GM12878 (cell line): ENCODE data around the gene DDX49. TPM values are rescaled to one million over a fixed set of nuclear protein-coding genes. Genes with fewer than 3 reads are reported as not detected.

Experiments used
- ATAC-seq: fragments of 200-7000 bp; cut with Tn5 transposase; 3 replicates; pipeline ENCODE4 v1.9.1; 2020; ENCODE audit warnings: mild to moderate bottlenecking, moderate library complexity
- BruUV-seq: library from RNA; stranded (reverse); fragments of 400-500 nt; replicated peaks from 2 replicates; lab custom pipeline; 2021; lab: Mats Ljungman, UMichigan
- CTCF ChIA-PET: fragments of 300-600 bp; sonication (Branson Sonifier 250); formaldehyde crosslinking; extraction: SDS; loops from one replicate; lab custom pipeline; 2021; ENCODE audit warnings: inconsistent platforms; lab: Yijun Ruan, JAX
- POLR2A ChIA-PET: fragments of 350-600 bp; formaldehyde crosslinking; extraction: SDS; loops from one replicate; lab custom pipeline; 2021; ENCODE audit warnings: inconsistent platforms; lab: Charles Lee
- RAD21 ChIA-PET: fragments of 300-600 bp; sonication (Branson Sonifier 250); formaldehyde crosslinking; loops from one replicate; lab custom pipeline; 2023; ENCODE audit warnings: antibody characterized with exemption; ENCODE audit not compliant: unreplicated experiment; lab: Charles Lee
- SMC1A ChIA-PET: fragments of 300-600 bp; sonication (Branson Sonifier 250); formaldehyde crosslinking; loops from one replicate; lab custom pipeline; 2023; ENCODE audit not compliant: unreplicated experiment, uncharacterized antibody; lab: Charles Lee
- DNase-seq: peaks from one replicate; pipeline ENCODE4 v3.0.0-alpha.2; 2011; ENCODE audit warnings: low read depth, low spot score
- FAIRE-seq: peaks from 3 replicates; lab custom pipeline; 2011; peaks lifted over from hg19 to GRCh38; lab: Jason Lieb, UNC
- H2AFZ ChIP-seq: 2 replicates; pipeline ENCODE4 v1.6.0; 2011; ENCODE audit warnings: low read depth, low read length, control low read depth; ENCODE audit not compliant: control insufficient read depth
- H3K27ac ChIP-seq: 2 replicates; pipeline ENCODE4 v1.5.1; 2011; ENCODE audit warnings: control low read depth; ENCODE audit not compliant: control insufficient read depth, insufficient read depth
- H3K27me3 ChIP-seq, 2 experiments: replicated peaks in 1 of 2; 2 replicates each; pipeline versions ENCODE4 v1.6.0 to v1.6.1; 2011; ENCODE audit warnings: low read length in 1 of 2; ENCODE audit not compliant: control insufficient read depth in 2 of 2, insufficient read depth in 2 of 2
- H3K36me3 ChIP-seq, 2 experiments: 2 replicates each; pipeline ENCODE4 v1.5.1; 2011; ENCODE audit warnings: low read length in 1 of 2; ENCODE audit not compliant: control insufficient read depth in 2 of 2, insufficient read depth in 2 of 2
- H3K4me1 ChIP-seq: 2 replicates; pipeline ENCODE4 v1.6.1; 2011; ENCODE audit warnings: mild to moderate bottlenecking, low read length, moderate library complexity, mixed read lengths; ENCODE audit not compliant: control insufficient read depth, insufficient read depth
- H3K4me2 ChIP-seq: 2 replicates; pipeline ENCODE4 v1.6.0; 2011; ENCODE audit warnings: control low read depth; ENCODE audit not compliant: control insufficient read depth, insufficient read depth
- H3K4me3 ChIP-seq: fragments of 200-600 bp; sonication (generic); 2 replicates; pipeline ENCODE4 v1.5.1; 2016
- H3K79me2 ChIP-seq: 2 replicates; pipeline ENCODE4 v1.6.0; 2011; ENCODE audit warnings: low read length; ENCODE audit not compliant: control insufficient read depth, insufficient read depth
- H3K9ac ChIP-seq: 2 replicates; pipeline ENCODE4 v1.8.0; 2011; ENCODE audit warnings: low read length, control low read depth, mixed read lengths; ENCODE audit not compliant: control insufficient read depth, insufficient read depth
- H3K9me3 ChIP-seq: replicated peaks from 3 replicates; pipeline ENCODE4 v1.5.1; 2011; ENCODE audit warnings: mild to moderate bottlenecking, low read length; ENCODE audit not compliant: control insufficient read depth, insufficient read depth
- H4K20me1 ChIP-seq: 2 replicates; pipeline ENCODE4 v1.6.0; 2011; ENCODE audit not compliant: control insufficient read depth, insufficient read depth
- JUND ChIP-seq: IDR thresholded peaks from 2 replicates; pipeline ENCODE4 v1.6.1; 2012; ENCODE audit warnings: low read depth, mild to moderate bottlenecking, low read length, improper control_type of control experiment, moderate library complexity
- MYC ChIP-seq: IDR thresholded peaks from 2 replicates; pipeline ENCODE4 v1.6.1; 2011; ENCODE audit warnings: mild to moderate bottlenecking, low read length, moderate library complexity, inconsistent platforms; ENCODE audit not compliant: insufficient read depth, insufficient replicate concordance, insufficient read length, severe bottlenecking
- POLR2A ChIP-seq: IDR thresholded peaks from 2 replicates; pipeline ENCODE4 v1.6.1; 2011; ENCODE audit warnings: low read depth, mild to moderate bottlenecking, low read length
- RAD51 ChIP-seq: fragments of 450-650 bp; IDR thresholded peaks from 2 replicates; pipeline ENCODE4 v1.6.1; 2016; ENCODE audit warnings: moderate library complexity, mild to moderate bottlenecking, inconsistent platforms
- WGBS: methylation state at CpG from one replicate; pipeline ENCODE4 v1.1.6; 2016; ENCODE audit warnings: low lambda C conversion rate; ENCODE audit not compliant: insufficient replicate concordance, insufficient coverage; ENCODE audit errors: missing lambda C conversion rate; 5-methylcytosine and 5-hydroxymethylcytosine counted together
- in situ Hi-C: fragments of 300-500 bp; cut with MboI; formaldehyde crosslinking; loops from 9 replicates; pipeline ENCODE4 v1.14.3; 2018; ENCODE audit warnings: mixed read lengths
- intact Hi-C: fragments of 100-400 bp; cut with micrococcal nuclease; formaldehyde crosslinking; loops from one replicate; pipeline ENCODE4 v1.14.2; 2022; ENCODE audit not compliant: unreplicated experiment
- polyA plus RNA-seq, 11 experiments: library from polyadenylated mRNA; depleted of rRNA in 4 of 11; unstranded in 6 of 11; stranded (reverse) in 5 of 11; fragments of >200 nt; fragmentation: Nextera tagmentation in 4 of 11; fragmentation: Illumina TruSeq in 1 of 11; extraction: Ambion mirVana in 4 of 11; extraction: Trizol in 1 of 11; gene quantifications; 1 replicate in 1 of 11; 2 replicates in 10 of 11; pipeline versions ENCODE4 v1.2.1 to v1.2.3, GENCODE V29; 2011 to 2016; ENCODE audit warnings: inconsistent platforms in 2 of 11, missing spikeins in 2 of 11, low read depth in 1 of 11
- total RNA-seq, 4 experiments: library from RNA; depleted of rRNA in 3 of 4; stranded (reverse); fragments of >200 nt in 3 of 4; fragmentation: Illumina TruSeq in 1 of 4; extraction: Trizol in 1 of 4; gene quantifications; 2 replicates each; pipeline versions ENCODE4 v1.2.1 to v1.2.3, GENCODE V29; 2013 to 2021

The DDX49 gene
- total and polyA plus RNA-seq, 10 of the 15 experiments (the other 5 are each of a cell fraction or from before 2014, with no cell fraction given) = 0.58 to 102 (median 48.1) TPM

GRCh38 chr19:18928018-18928805, 8.7 kb downstream of the DDX49 start:
- FAIRE-seq (no peak), DNase-seq (no peak), ATAC-seq (no peak)
- Histone ChIP-seq H3K9ac (no peak overlapping the region), H3K9me3 (no peaks in the 10 kb centered on the region), H3K27me3 (no peaks in the 10 kb centered on the region), H2AFZ (no peak overlapping the region), H3K4me1 (no peaks in the 10 kb centered on the region), H3K27ac (no peak overlapping the region), H3K79me2 (no peaks in the 10 kb centered on the region), H3K4me3 (no peak overlapping the region), H4K20me1 (no peaks in the 10 kb centered on the region), H3K36me3 (peaks cover 11 to 16% of the 10 kb centered on the region in 2 experiments; a peak in 3 of 4 replicates), H3K4me2 (no peak overlapping the region)
- 90% methylated on average over 24 of the region's 26 CpGs for WGBS
- ChIA-PET SMC1A (no interaction called here), POLR2A (interaction anchor here (0.6 kb wide), 1 partner anchor 192 kb away, joined by 4 read pairs; no protein-coding TSS in a partner anchor), RAD21 (no interaction called here), CTCF (no interaction called here)
- in situ Hi-C loops = no loop called here
- intact Hi-C loops = no loop called here
- BruUV-seq = TSS peak; percentile 56
- TF ChIP-seq MYC = no peak
- TF ChIP-seq POLR2A = peak; percentile 6; the same call in 1 of the 2 replicates

DNA sequence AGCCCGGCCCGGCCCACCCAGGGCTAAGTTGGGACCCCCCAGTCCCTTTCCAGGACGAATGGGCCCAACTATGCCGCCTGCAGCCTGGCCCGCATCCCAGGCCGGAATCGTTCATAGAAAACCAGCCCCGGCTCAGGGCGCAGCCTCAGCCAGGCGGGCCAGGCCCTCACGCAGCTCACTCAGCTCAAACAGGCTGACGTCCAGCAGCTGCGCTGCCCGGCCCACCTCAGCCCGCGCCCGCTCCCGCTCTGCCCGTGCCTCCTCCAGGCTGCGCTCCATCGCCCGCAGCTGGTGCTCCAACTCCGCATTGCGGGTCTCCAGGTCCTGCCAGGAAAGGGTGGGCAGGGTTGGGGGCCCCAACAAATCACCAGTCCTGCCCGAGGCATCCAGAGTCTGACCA, 9.8 kb downstream of the DDX49 start:
- Histone ChIP-seq H3K27me3 (no peaks in the 10 kb centered on the region), H3K9ac (no peak overlapping the region), H3K36me3 (peaks cover 9 to 12% of the 10 kb centered on the region in 2 experiments; a peak in 3 of 4 replicates), H3K79me2 (no peaks in the 10 kb centered on the region), H3K9me3 (no peaks in the 10 kb centered on the region), H3K4me2 (no peak overlapping the region), H3K27ac (no peak overlapping the region), H2AFZ (no peak overlapping the region), H3K4me3 (no peak overlapping the region), H3K4me1 (no peaks in the 10 kb centered on the region), H4K20me1 (no peaks in the 10 kb centered on the region)
- DNase-seq = no peak
- intact Hi-C loops (no loop called here), in situ Hi-C loops (no loop called here)
- no peak for TF ChIP-seq RAD51
- peak; percentile 51 for TF ChIP-seq POLR2A
- no peak for TF ChIP-seq JUND
- POLR2A ChIA-PET = no interaction called here
- 80% methylated on average over 6 of the region's 25 CpGs for WGBS
- no peak for ATAC-seq
- no TSS peak for BruUV-seq
- RAD21 ChIA-PET = no interaction called here
- CTCF ChIA-PET = interaction anchor here (0.5 kb wide), 1 partner anchor 82 kb away, joined by 3 read pairs; no protein-coding TSS in a partner anchor
- no peak for FAIRE-seq
- SMC1A ChIA-PET = no interaction called here
